NCI-H2171 (cell line): Measurements from ENCODE around the gene SCAMP3.
"Not testable (repeated sequence)": the region's sequence is repeated elsewhere in the genome, so short reads cannot be mapped to it uniquely, and the experiment has no call there.

ENCODE experiments used
- DNase-seq: peaks from one replicate; lab custom pipeline; 2025; lab: John Stamatoyannopoulos, UW

Gene SCAMP3

DNA sequence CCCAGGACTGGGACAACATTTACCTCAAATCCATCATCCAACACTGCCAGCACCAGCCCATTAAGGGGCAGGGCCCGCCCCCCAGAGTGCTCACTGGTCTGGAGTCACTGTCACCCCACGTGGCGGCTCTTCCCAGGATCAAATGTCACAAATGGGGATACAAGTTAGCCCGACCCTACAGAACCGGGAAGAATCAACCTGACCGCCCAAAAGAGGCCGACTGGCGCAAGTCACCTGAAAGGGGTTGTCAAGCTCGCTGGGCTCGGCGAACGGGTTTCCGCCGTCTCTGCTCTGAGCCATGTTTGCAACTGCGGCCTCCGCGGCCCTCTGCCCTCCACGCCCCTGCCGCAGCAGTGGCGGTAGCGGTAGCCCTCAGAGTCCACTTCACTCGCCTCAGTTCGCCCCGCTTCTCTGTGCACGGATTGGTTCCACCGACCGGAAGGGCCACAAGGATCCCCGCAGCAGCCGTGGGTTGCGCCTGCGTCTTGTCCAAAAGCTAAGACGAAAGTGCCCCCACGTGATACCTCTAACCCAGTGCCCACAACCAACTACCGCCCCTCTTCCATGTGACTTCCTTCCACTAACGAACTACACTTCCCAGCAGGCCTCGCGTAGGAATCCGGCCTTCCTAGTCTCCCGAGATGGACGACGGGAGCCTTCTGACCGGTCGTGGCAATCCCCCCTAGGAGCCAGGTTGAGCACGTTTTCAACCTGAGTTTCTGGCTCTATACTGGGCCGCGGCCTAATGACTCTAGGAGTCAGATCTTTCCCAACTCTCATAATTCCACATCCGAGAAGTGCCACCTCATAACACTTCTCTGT lies at the start of gene SCAMP3:
Gene SCAMP3 (minus strand): TSS at position 509 of the 822 bp plus-strand sequence. CDS start 209 bp downstream, at position 300.
- peak; percentile 93 for DNase-seq

DNA sequence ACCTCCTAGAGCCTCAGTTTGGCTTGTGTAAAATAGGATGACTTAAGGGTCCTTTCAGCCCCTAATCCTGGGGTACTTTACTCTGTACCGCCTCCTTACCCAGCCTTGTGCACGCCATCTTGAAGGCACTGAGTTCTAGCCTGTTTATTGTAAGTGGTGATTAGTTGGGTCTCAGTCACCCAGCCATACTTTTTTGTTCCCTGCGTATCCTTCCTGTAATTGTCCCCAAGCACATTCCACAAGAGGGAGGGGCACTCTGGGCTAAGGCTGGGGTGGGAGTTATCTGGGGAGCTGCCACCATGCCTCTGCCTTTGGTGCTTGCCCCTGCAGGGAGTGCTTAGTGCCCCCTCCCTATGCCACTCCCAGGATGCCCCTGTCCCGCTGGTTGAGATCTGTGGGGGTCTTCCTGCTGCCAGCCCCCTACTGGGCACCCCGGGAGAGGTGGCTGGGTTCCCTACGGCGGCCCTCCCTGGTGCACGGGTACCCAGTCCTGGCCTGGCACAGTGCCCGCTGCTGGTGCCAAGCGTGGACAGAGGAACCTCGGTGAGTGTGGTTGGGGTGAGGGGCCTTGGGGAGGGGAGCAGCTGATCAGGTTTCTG lies 47.4 kb upstream of the SCAMP3 start:
- DNase-seq = no peak

DNA sequence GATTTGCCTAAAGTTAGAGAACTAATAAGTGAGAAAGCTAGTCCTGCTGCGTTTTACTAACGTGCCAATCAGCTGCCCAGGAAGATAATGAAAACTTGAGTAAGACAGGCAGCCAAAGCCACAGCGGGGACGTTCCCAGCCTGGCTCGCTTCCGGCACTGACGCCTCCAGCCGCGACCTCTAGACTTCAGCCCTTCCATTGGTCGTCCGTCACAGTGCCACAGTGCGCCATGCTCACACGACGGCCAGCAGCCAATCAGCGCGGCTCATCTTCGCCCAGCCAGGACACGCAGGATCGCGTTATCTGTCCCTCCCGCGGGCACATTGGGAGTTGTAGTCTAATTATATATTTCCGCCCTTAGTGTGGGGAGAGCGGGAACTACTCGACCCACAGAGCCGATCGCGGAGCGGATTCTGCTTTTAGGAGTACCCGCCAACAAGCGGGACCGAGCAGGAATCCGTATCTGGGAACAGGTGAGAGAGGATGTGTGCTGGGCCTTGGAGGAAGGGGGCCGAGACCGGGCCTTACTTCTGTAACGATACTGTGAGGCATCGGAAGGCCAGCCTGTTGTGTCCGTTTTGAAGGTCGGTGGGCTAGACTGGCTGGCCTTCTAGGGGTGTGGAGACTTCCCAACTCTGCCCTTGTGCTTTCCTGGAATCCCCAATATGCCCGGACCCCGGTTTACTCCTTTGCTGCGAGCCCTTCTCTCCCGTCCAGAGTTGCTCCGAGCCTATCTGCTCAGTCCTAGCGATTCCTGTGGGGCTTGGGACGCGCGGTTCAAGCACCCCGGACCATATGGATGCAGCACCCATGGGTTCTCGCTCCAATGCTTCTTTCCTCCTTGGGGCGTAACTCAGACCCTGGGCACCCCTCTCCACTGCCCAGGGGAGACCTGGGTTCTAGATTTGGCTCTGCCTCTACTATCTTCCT lies 46.6 kb upstream of the SCAMP3 start, which contains the start of gene FDPS:
Gene FDPS (plus strand): TSS at position 374 of the 930 bp plus-strand sequence. CDS start 924 bp downstream, outside the sequence.
- peak; percentile 97 for DNase-seq

DNA sequence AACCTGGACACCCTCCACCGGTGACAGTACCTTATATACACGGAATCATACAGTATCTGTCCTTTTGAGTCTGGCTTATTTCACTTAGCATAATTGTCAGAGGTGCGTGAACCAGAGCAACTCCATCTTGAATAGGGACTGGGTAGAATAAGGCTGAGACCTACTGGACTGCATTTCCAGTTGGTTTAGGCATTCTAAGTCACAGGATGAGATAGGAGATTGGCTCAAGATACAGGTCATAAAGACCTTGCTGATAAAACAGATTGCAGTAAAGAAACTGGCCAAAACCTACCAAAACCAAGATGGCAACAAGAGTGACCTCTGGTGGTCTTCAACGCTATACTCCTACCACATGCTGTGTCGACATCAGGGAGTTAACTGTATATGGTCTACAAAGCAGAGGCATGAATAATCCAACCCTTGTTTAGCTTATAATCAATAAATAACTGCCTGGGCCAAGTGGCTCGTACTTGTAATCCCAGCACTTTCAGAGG lies 45.1 kb upstream of the SCAMP3 start:
- DNase-seq = no peak

DNA sequence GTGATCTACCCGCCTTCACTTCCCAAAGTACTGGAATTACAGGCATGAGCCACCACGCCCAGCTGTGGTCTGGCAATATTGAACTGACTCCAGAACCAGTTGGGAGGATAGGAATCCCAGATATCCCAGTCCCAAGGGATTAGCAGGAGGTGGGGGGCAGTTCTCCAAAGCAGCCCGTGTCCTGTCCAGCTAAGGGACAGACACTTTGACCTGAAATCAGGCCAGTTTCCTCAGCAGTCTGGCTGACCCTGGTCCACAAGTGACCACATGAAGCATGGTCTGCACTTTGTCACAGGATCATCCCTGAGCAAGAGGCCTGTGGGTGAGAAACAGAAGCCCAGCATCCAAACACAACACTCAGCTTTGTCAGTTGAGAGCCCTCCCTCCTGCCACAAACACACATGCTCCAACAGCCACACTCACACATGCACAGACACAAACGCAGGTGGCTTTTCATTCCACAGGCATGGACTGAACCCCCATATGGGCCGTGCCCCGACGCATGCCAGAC lies 43.8 kb upstream of the SCAMP3 start:
- no peak for DNase-seq

DNA sequence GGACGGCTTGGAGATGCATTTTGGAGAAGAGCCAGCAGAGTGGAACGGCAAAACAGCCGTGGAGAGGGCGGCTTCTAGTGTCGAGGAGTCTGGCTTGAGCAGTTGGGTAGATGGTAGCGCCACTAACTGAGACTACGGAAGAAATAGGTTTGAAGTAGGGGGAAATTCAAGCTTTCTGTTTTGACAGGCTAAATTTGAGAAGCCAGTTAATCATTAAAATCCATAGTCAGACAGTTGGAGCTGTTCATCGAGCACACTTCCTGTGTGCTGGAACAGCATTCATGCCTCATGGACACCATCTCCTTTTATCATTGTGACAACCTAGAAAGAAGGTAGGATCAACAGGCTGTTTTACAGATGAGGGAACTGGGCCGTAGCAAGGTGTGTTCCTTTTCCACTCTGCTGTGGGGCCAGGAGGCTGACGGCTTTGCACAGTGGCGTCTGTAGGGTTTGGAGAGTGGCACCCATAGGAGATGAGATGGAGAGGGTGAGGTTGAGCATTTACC lies 42.5 kb upstream of the SCAMP3 start:
- no peak for DNase-seq

DNA sequence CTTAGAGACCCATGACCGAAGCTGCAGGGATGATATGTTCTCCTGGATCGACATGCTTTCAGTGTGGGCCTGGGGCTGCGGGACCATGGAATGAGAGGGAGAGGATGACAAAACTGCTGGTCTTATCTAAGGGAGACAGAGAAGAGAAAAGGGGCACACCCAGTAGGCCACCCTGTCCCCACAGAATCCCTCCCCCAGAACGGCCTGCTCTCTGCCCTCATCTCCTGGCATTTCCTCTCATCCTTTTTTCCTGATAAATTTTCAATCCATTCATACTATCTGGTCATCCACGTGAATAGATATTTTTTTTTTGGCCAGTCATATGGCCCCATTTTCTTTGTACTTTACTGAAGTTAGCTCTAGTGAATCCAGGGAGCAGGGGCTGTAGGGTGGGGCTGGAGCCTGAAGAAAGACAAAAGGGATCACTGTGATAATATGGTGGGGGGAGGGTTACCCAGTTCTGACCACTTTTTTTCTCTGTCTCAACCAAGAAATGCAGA lies 39.2 kb upstream of the SCAMP3 start, which contains the start of gene PKLR:
Gene PKLR (minus strand): TSS at position 97 of the 500 bp plus-strand sequence. CDS start 43 bp downstream, at position 54.
- DNase-seq = no peak

DNA sequence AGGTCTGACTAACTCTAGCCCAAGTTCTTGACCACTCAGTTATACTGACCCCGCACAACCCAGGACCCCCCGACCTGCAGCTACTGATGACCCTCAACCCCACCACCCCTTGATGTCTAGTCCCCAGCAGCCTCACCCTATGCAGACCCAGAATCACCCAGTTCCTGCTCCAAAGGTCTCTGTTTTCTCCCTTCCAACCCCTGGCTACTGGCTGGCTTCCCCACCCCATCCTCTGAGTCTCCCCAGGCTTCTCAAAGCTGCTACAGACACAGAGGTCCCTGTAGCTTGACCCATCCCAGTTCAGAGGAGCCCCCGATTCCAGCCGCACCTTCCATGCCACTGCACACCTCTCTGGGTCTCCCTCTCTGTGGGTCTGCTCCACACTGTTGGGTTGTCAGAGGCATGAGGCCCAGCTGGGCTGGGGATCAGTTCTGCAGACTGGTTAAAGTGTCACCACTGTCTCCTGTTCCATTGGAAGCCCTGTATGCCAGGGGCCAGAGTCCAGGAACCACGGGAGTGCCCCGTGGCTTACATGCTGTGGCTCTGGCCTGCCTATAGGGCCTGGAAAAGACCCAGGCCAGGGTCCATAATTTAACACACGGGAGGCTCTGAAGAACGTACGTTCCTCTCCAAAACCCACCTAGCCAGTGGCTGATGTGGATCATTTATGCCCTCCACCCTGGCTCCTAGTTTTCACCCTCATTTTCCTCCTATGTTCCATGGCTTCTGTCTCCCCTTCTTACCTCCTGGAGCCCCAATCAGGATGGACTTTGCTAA lies 38.6 kb upstream of the SCAMP3 start:
- no peak for DNase-seq

DNA sequence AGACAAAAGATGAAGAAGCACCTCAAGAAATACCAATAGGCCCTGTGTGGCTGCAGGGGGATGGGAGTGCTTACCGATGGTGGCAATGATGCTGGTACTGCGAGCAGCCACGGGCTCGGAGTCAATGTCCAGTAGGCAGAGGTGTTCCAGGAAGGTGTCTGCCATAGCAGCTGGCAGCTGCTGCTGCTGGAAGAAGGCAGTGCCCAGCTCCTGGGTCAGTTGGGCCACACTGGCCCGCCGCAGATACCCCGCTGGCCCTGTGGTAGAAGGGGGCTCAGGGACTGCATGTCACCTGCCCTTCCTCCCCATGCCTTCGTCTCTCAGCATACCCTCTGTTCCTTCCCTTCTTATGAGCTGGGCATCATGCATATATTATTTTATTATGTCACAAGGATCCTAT lies 37.9 kb upstream of the SCAMP3 start:
- DNase-seq = no peak

DNA sequence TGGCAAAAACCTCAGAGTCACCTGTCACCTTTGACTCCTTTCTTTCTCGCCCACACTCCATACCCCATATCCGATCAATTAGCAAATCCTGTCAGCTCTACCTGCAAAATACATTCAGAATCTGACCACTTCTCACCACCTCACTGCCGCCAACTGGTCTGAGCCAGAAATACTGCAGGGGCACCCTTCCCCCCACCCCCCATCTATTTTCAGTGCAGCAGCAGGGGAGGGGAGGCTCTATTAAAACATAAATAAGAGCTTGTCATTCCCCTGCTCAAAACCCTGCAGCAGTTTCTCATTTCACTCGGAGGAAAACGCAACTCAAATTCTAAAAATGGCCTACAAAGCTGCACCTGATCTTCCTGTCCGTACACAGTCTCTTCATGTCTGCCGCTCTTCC lies 35.2 kb upstream of the SCAMP3 start:
- DNase-seq = no peak

DNA sequence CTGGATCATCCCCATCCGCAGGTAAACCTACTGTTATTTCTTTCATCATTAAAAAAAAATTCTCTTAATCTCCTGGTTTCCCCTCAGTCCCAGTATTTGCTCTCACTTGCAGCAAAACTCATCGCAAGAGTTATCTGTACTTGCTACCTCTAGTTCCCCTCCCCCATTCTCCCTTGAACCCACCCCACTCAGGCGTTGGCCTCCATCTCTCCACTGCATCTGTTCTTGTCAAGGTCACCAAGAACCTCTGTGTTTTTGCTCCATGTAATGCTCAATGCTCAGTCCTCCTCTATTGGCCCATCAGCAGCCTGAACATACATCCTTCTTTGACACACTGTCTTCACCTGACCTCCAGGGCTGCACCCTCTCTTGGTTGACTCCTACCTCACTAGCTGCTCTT lies 34.5 kb upstream of the SCAMP3 start:
- no peak for DNase-seq

DNA sequence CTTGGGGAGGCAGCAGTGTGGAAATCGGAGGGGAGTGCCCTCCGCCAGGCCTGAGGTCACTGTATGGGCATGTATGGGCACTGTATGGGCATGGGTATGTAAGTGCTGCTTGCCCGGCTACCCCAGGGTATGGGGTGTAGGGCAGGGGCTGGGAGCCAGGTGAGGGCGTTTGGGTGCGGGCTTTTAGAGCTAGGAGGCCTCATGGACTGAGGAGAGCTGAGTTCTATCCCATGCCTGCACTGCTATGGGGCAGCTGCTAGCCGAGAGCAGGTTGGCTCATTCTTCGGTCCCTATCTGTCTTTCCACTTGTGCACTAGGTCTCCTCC lies 33.7 kb upstream of the SCAMP3 start:
- DNase-seq = no peak

DNA sequence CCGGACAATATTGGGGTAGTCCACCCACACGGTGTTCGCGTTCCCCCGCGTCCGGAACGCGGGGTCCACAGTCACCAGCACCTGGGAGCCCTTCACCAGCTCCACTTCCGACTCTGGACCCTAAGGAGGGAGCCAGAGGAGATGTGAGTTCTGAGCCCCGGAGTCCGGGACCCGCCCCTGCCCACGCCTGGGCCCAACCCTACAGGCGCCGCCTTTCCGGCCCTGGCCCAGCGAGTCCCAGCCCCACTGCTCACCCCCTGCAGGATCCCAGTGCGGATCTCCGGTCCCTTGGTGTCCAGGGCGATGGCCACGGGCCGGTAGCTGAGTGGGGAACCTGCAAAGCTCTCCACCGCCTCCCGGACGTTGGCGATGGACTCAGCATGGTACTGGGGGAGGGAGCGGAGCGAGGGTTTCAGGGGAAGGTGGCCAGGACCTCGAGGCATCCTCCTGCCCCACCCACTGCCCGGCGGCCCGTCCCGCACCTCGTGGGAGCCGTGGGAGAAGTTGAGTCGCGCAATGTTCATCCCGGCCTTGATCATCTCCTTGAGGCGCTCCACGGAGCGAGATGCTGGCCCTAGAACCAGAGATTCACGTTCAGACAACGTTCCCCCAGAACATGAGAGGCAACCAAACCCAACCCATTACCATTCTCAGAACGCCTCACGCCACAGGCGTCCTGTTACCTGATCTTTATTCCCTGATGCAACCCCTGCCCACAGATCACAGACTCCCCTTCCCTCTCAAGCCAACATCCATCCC lies 33.2 kb upstream of the SCAMP3 start:
- DNase-seq = no peak

DNA sequence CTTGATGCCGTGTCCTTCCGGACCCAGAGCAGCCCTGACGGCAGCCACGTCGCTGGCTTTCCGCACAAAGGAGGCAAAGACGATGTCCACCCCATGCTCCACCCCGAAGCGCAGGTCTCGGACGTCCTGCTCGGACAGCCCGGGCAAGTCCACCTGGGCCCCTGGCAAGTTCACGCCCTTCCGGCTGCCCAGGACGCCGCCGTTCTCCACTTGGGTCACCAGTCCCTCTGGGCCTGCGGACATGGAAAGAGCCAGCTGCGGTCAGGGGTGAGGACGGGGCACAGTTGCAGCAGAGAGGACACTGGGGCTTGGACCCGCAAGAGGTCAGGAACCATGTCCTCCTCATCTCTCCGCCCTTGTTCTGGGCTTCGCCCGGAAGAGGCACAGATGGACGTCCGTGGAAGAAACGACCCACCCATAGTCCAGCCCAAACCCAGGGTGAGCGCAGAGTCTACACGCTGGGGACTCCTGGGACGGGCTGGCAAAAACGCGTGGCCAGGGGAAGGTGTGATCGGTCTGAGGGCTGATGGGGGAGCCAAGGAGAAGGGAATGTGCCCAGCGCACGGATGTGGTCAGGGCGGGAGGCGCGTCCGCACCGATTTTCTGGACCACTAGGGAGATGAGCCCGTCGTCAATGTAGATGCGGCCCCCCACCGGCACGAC lies 32.5 kb upstream of the SCAMP3 start:
- DNase-seq = no peak

DNA sequence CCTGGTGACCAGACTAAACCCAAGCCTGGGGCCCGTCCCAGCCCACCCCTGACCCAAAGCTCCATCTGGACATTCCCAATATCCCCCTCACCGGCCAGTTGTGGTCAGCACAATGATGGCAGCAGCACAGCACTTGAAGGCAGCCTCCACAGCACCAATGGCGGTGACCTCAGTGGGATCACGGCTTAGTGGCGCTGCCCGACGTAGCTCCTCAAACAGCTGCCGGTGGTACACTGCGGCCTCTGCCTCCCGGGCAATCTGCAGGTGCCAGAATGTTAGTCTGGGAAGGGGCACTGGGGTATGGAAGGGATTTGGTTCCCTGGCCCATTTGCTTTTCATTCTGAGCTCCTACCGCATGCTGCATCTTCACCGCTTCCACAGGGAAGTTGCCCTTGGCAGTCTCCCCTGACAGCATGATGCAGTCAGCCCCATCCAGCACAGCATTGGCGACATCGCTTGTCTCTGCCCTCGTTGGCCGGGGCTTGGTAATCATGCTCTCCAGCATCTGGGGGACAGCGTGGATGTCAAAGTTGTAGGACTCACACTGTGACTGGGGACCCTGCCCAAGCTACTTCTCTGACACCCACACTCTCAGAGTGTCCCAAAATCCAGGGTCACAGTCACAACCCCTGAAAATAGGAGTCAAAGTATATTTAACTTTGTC lies 31.1 kb upstream of the SCAMP3 start:
- DNase-seq = no peak

DNA sequence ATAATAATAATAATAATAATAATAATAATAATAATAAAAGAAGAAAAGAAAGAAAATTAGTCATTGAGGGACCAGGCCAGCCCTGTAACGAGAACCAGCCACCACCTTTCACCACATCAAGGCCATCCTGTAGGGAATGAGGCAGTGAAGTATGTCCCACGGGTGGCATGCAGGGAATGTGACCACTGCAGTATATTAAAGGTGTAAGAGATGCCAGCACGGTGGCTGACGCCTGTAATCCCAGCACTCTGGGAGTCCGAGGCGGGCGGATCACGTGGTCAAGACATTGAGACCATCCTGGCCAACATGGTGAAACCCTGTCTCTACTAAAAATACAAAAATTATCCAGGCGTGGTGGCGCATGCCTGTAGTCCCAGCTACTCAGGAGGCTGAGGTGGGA lies 28.8 kb upstream of the SCAMP3 start:
- DNase-seq = not testable (repeated sequence)

DNA sequence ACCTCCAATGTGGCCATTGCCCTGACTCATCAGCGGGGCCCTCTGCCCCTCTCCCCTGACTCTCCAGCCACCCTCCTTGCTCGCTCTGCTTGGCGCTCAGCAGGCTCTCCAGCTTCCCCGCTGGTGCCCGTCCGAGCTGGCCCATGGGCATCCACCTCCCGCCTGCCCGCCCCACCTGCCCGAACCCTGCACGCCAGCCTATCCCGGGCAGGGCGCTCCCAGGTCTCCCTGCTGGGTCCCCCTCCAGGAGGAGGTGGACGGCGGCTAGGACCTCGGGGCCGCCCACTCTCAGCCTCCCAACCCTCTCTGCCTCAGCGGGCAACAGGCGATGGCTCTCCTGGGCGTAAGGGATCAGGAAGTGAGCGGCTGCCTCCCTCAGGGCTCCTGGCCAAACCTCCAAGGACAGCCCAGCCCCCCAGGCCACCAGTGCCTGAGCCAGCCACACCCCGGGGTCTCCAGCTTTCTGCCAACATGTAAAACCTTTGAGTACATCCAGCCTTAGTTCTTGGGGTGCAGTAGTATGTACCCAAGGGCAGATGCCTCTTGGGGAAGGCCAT lies 25.9 kb upstream of the SCAMP3 start:
- no peak for DNase-seq

DNA sequence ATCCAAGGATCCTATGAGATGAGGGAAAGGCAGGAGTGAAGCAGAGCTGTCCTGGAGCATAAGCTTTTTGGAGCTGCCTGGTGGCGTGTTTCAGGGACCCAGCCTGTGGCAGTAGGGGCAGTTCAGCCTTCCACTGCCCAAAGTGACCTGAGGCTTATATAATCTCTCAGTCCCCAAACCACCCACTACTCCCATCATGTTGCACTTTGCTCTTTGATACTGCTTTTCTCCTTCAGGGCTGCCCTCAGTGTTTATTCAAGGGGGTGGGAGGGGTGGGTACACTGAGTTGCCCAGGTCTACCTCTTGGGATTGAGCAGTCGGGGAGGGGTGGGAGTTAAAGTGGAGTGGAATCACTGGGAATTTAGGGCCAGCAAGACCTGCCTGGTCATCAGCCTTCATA lies 24.4 kb upstream of the SCAMP3 start:
- no peak for DNase-seq

DNA sequence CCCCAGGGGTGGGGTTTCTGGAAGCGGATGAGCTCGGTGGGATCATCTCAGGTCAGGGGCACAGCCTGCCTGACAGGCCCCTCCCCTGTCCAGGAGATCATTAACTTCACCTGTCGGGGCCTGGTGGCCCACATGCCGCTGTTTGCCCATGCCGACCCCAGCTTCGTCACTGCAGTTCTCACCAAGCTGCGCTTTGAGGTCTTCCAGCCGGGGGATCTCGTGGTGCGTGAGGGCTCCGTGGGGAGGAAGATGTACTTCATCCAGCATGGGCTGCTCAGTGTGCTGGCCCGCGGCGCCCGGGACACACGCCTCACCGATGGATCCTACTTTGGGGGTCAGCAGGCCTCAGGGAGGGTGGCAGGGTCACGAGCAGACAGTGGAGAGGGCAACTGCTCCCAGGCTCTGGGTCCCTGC lies 23.5 kb upstream of the SCAMP3 start:
- no peak for DNase-seq
